ENCODE results near the gene LAMTOR2. TPM values are rescaled to one million over a fixed set of nuclear protein-coding genes. Genes with fewer than 3 reads are reported as not detected.

The LAMTOR2 gene
- total and polyA plus RNA-seq, 9 of the 15 experiments (the other 6 are each of a cell fraction or from before 2014, with no cell fraction given), result 39.0 to 161 (median 74.6) TPM

DNA sequence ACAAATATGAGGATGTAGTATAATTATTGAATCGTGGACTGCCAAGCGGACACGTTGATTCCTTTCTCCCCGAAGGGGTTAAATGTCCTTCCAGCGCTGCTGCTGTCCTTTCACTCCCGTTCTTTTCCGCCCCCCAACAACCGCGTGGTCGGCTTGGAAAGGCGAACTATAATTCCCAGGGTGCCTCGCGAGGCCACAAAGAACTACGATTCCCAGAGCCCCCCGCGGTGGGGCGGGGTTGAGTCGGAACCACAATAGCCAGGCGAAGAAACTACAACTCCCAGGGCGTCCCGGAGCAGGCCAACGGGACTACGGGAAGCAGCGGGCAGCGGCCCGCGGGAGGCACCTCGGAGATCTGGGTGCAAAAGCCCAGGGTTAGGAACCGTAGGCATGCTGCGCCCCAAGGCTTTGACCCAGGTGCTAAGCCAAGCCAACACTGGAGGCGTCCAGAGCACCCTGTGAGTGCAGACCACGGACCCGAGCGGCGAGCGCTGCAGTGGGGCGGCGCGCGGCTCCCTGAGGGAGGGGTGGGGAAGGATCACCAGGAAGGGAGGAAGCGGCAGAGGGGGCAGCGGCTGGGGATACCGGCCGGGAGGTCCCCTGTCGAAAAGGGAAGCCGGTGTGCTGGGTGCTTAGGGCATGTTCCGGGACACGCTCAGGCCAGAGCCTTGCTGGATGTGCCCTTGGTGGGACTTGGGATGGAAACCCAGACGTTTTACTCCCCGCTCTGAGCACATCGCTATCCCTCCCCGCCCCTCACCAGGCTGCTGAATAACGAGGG is at the start of gene LAMTOR2 (continued):
- TF ChIP-seq TAF15 (IDR thresholded peaks at IDR 0.05; ENCODE audit: low read depth, low read length) (no peak), ZC3H11A (IDR thresholded peaks at IDR 0.05; ENCODE audit: low read depth, low read length) (no peak), CBX3 (IDR thresholded peaks at IDR 0.05; ENCODE audit: borderline replicate concordance in 1 of 2, low read length in 2 of 2) (peak in 1 of 2 experiments; percentile 15; a peak in 1 of 3 replicates), ZNF232 (CRISPR knock-in tag; IDR thresholded peaks at IDR 0.05) (no peak), ZNF197 (CRISPR knock-in tag; IDR thresholded peaks at IDR 0.05; ENCODE audit: low read depth) (peak; percentile 87), GTF2A2 (tag; IDR thresholded peaks at IDR 0.05) (no peak), RBFOX2 (IDR thresholded peaks at IDR 0.05; ENCODE audit: low read depth, low read length) (peak; percentile 83), PTRF (tag; IDR thresholded peaks at IDR 0.05) (no peak), NCOA4 (IDR thresholded peaks at IDR 0.05; ENCODE audit: partially characterized antibody) (no peak), FOXM1 (IDR thresholded peaks at IDR 0.05; ENCODE audit: low read depth) (no peak), FOXM1 (CRISPR knock-in tag; IDR thresholded peaks at IDR 0.05; ENCODE audit: low read depth) (no peak), KLF13 (tag; IDR thresholded peaks at IDR 0.05; ENCODE audit: borderline replicate concordance, low read depth) (peak; percentile 82), ZNF311 (CRISPR knock-in tag; IDR thresholded peaks at IDR 0.05) (no peak), NFXL1 (CRISPR knock-in tag; IDR thresholded peaks at IDR 0.05) (0 out of 2 replicates have a peak, but pooled peaks have one; percentile 58), PURB (CRISPR knock-in tag; IDR thresholded peaks at IDR 0.05; ENCODE audit: low read depth) (no peak), SREBF1 (IDR thresholded peaks at IDR 0.05; ENCODE audit: borderline replicate concordance, low read depth, low read length) (no peak), PHF20 (IDR thresholded peaks at IDR 0.05; ENCODE audit: partially characterized antibody) (peak; percentile 52), MAFK (IDR thresholded peaks at IDR 0.05; ENCODE audit: low read length) (no peak)
- TF ChIP-seq, protein P1, sequence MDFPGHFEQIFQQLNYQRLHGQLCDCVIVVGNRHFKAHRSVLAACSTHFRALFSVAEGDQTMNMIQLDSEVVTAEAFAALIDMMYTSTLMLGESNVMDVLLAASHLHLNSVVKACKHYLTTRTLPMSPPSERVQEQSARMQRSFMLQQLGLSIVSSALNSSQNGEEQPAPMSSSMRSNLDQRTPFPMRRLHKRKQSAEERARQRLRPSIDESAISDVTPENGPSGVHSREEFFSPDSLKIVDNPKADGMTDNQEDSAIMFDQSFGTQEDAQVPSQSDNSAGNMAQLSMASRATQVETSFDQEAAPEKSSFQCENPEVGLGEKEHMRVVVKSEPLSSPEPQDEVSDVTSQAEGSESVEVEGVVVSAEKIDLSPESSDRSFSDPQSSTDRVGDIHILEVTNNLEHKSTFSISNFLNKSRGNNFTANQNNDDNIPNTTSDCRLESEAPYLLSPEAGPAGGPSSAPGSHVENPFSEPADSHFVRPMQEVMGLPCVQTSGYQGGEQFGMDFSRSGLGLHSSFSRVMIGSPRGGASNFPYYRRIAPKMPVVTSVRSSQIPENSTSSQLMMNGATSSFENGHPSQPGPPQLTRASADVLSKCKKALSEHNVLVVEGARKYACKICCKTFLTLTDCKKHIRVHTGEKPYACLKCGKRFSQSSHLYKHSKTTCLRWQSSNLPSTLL (IDR thresholded peaks at IDR 0.05), result no peak
- TF ChIP-seq, protein P2, sequence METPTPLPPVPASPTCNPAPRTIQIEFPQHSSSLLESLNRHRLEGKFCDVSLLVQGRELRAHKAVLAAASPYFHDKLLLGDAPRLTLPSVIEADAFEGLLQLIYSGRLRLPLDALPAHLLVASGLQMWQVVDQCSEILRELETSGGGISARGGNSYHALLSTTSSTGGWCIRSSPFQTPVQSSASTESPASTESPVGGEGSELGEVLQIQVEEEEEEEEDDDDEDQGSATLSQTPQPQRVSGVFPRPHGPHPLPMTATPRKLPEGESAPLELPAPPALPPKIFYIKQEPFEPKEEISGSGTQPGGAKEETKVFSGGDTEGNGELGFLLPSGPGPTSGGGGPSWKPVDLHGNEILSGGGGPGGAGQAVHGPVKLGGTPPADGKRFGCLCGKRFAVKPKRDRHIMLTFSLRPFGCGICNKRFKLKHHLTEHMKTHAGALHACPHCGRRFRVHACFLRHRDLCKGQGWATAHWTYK (CRISPR knock-in tag; IDR thresholded peaks at IDR 0.05), result 0 out of 2 replicates have a peak, but pooled peaks have one; percentile 61
